Fibroblast of pulmonary artery (primary cell): Measurements from ENCODE around the gene IQSEC1.

Experiments
- DNase-seq: peaks from one replicate; pipeline ENCODE4 v3.0.0-alpha.2; 2010; ENCODE audit warnings: low read depth
- H3K4me3 ChIP-seq: replicated peaks from 2 replicates; pipeline ENCODE4 v1.5.1; 2011; ENCODE audit warnings: low read depth, mild to moderate bottlenecking, control low read depth, low read length, moderate library complexity
- TF ChIP-seq, protein P1 (sequence below): IDR thresholded peaks from 2 replicates; pipeline ENCODE4 v1.5.1; 2011; ENCODE audit warnings: mild to moderate bottlenecking, control low read depth, low read length, inconsistent platforms; ENCODE audit errors: missing control alignments

The IQSEC1 gene

GRCh38 chr3:13047296-13048165, 25.7 kb downstream of the IQSEC1 start:
- no peak for DNase-seq
- TF ChIP-seq, protein P1, sequence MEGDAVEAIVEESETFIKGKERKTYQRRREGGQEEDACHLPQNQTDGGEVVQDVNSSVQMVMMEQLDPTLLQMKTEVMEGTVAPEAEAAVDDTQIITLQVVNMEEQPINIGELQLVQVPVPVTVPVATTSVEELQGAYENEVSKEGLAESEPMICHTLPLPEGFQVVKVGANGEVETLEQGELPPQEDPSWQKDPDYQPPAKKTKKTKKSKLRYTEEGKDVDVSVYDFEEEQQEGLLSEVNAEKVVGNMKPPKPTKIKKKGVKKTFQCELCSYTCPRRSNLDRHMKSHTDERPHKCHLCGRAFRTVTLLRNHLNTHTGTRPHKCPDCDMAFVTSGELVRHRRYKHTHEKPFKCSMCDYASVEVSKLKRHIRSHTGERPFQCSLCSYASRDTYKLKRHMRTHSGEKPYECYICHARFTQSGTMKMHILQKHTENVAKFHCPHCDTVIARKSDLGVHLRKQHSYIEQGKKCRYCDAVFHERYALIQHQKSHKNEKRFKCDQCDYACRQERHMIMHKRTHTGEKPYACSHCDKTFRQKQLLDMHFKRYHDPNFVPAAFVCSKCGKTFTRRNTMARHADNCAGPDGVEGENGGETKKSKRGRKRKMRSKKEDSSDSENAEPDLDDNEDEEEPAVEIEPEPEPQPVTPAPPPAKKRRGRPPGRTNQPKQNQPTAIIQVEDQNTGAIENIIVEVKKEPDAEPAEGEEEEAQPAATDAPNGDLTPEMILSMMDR, result no peak
- no peak overlapping the region for H3K4me3 ChIP-seq

- TF ChIP-seq, protein P1, result no peak
- no peak overlapping the region for H3K4me3 ChIP-seq
- no peak for DNase-seq
Measured at GRCh38 chr3:13046569-13047274, 26.5 kb downstream of the IQSEC1 start.

GRCh38 chr3:13045904-13046568, 27.2 kb downstream of the IQSEC1 start:
- TF ChIP-seq, protein P1, result no peak
- DNase-seq, result no peak
- no peak overlapping the region for H3K4me3 ChIP-seq

GRCh38 chr3:13045241-13045903, 27.9 kb downstream of the IQSEC1 start:
- TF ChIP-seq, protein P1, result no peak
- no peak overlapping the region for H3K4me3 ChIP-seq
- no peak for DNase-seq

DNA sequence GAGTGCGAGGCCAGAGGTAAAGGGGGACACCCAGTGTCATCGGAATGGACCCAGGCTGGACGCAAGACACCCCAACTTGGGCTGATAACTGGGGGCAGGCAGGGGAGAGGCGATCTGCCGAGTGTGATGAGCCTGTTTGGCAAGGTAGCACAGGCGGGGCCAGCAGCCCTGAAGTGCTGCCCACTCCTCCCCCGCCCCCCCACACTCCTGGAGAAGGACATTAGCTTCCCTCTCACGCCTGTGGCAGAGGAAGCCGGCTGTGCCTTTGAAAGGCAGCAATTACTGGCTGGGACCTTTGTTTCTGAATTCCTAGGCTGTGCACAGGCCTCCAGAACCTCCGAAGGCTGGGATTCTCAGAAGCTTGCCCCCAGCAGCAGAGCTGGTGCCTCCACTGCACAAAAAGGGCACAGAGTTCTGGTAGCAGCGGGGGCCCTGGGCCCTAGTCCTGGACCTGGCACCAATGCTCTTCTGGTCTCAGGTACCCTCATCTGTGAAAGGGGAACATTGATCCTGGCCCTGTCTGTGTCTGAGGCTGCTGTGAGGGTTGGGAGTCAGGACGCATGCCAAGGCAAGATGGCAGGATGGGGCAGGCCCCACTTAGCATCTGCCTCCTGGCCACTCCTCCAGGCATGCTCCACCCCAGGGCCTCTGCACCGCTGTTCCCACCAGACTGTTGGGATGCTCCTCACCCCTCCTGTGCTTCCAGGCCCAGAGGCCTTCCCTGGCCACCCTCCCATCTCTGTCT, 28.6 kb downstream of the IQSEC1 start:
- no peak for DNase-seq
- TF ChIP-seq, protein P1, result no peak
- no peak overlapping the region for H3K4me3 ChIP-seq

GRCh38 chr3:13043656-13044055, 29.6 kb downstream of the IQSEC1 start:
- DNase-seq, result no peak
- TF ChIP-seq, protein P1, result no peak
- no peak overlapping the region for H3K4me3 ChIP-seq
